GM12891 (cell line): ENCODE results near the gene FBN1.

ENCODE experiments used
- DNase-seq: peaks from one replicate; pipeline ENCODE4 v3.0.0; 2011; ENCODE audit warnings: low spot score; ENCODE audit not compliant: insufficient read length
- FAIRE-seq: peaks from 2 replicates; lab custom pipeline; 2011; peaks lifted over from hg19 to GRCh38; lab: Jason Lieb, UNC
- PAX5 ChIP-seq: IDR thresholded peaks from 2 replicates; pipeline ENCODE4 v1.6.1; 2011; ENCODE audit warnings: low read length, moderate library complexity, mild to moderate bottlenecking; ENCODE audit not compliant: insufficient read depth, severe bottlenecking
- POLR2A ChIP-seq: IDR thresholded peaks from 2 replicates; pipeline ENCODE4 v1.6.1; 2011; ENCODE audit warnings: low read depth, low read length, control low read depth
- POLR2AphosphoS5 ChIP-seq: IDR thresholded peaks from 2 replicates; pipeline ENCODE4 v1.6.1; 2011; ENCODE audit warnings: low read depth, low read length, control low read depth
- POU2F2 ChIP-seq: IDR thresholded peaks from 2 replicates; pipeline ENCODE4 v1.6.1; 2011; ENCODE audit warnings: low read depth, mild to moderate bottlenecking, control low read depth, low read length, moderate library complexity
- SPI1 ChIP-seq: IDR thresholded peaks from 2 replicates; pipeline ENCODE4 v1.6.1; 2011; ENCODE audit warnings: low read depth, low read length, control low read depth
- TAF1 ChIP-seq: IDR thresholded peaks from 2 replicates; pipeline ENCODE4 v1.6.1; 2011; ENCODE audit warnings: low read depth, low read length, control low read depth

Gene FBN1

DNA sequence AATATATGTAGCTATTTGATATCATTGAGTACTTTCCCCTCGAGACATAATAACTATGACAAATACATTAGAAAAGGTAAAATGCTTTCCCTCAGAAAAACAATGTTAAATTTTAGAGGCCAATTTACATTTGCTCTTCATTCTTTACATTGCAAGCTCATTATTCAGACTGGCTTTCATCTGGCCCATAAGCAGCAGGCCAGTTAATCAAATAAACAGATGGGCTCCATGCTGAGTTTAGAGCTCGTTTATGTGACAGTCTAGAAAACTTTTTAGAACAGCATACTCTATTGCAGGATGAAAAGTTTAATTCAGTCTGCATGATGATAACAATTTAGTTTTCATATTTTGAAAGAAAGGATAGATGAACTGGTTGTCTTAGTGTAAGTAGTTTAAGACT lies 163.7 kb downstream of the FBN1 start:
- TF ChIP-seq POU2F2: no peak
- TF ChIP-seq TAF1: no peak
- no peak for TF ChIP-seq SPI1
- TF ChIP-seq POLR2AphosphoS5: no peak
- no peak for TF ChIP-seq POLR2A
- DNase-seq (no peak), FAIRE-seq (no peak)

DNA sequence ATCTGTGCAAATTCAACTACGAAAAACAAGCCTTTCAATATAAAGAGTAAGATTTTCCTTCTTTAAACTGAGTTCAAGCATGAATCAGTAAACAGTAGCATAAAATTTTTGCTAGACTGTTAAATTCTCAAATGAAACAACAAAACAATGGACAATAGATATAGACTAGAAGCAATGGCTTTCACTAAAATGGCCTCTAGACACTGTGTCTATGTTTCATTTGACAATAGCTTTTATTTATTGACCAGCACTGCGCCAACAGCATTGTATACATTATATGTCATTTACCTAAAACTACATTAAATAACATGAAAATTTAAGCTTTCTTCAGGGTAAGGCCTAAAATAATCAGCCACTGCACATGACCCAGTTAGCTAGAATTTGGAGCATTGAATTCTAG lies 165.8 kb downstream of the FBN1 start:
- TF ChIP-seq POLR2A: no peak
- no peak for FAIRE-seq

DNA sequence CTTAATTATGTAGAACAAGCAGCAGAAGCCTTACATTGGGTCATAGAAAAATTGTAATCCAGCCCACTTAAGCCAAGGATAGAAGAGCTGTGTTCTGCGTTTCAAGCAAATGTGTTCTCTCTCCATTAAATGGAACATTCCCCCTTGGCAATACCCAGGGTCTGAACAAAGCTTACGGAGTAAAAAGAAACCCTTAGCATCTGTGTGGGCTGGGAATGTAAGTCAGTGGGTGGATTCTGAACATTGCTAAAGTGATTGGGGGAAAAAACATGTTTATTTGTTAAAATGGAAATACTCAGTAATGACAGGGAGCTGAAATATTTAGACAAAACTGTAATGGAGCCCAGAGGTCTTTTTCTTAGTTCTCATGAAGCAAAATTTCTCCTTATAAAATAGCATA lies 166.9 kb downstream of the FBN1 start:
- DNase-seq (no peak), FAIRE-seq (no peak)
- TF ChIP-seq POLR2A (no peak), TAF1 (no peak), POU2F2 (no peak), PAX5 (no peak), POLR2AphosphoS5 (no peak), SPI1 (no peak)

More for the DNA sequence above, 165.8 kb downstream of the FBN1 start:
- no peak for DNase-seq

DNA sequence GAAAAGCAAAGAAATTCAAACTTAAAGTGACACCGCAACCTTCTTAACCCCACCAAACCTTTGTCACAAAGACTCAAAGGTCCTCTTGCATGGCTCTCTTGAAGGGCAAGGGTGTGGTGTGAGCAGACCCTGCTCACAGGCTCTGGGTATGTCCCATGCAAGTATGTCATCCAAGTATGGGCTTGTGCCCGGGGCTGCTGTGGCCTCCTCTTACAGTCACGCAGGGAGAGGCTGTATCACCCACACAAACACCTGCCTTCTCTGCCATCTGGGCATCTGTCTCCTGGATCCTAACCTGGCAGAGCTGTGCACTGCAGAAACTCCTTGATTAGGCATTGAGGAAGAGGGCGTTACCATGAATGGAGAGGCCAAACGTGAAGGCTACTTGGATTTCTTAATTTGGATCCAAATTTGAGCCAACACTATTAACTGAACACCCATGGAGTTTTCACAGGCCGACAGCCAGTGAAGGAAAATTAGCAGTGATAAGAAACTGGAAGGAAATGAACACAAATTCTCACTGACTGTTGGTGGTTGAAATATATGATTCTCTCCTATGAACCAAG lies 167.6 kb downstream of the FBN1 start:
- FAIRE-seq (no peak), DNase-seq (no peak)
- TF ChIP-seq POLR2AphosphoS5 (no peak), PAX5 (no peak), TAF1 (no peak), POU2F2 (no peak), SPI1 (no peak), POLR2A (no peak)

DNA sequence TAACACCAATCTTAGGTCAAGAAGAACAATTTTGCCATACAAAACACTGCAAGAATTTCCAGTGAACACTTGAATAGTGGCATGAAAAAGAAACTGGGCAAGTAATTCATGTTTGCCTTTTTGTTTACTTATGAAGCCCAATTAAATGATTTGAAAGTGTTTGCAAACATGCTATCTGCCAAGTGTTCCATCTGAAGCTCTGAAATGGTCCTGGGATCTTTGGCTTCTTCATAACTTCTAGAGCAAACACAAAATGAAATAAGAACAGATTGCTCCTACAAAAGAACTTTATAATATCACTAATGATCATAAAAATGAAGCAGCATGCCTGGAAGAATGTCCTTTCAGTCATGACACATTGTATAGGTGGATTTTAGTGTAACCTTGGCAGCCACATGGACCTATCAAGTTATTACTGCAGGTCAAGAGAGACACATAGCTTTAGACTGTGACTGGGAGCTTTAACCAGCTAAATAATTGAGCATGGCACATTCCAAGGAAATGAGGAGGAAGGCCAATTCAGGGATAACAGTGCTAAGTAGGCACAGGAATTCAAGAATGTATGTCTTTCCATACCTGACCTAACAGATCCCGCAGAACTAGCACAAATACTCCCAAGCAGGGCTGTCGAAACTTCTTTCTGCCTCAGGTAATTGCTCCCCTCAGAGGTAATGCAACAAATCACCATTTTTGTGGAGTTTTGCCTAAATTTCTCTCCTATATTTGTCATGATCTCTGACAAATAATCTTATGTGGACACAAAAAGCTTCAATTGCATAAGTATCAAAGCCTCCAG lies 169.7 kb downstream of the FBN1 start:
- no peak for TF ChIP-seq SPI1
- TF ChIP-seq TAF1: no peak
- TF ChIP-seq POLR2AphosphoS5: no peak
- no peak for TF ChIP-seq POU2F2
- no peak for TF ChIP-seq PAX5
- no peak for TF ChIP-seq POLR2A
- FAIRE-seq (no peak), DNase-seq (no peak)

DNA sequence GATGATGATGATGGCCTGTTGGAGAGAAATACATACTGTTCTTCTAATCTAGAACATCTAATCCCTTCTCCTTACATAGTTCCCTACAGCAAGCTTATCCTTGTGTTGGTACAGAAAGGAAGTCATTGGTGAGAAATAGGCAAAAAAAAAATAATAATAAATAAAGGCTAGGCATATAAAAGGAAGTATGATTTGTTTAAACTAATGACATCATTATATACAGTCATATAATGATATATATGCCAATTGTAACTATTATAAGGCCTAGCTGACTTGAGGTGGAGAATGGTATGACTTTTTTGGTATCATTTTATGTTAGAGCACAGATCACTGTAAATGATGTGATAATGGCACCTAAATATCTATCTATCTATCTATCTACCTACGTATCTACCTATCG lies 171.8 kb downstream of the FBN1 start:
- FAIRE-seq (no peak), DNase-seq (no peak)
- TF ChIP-seq POU2F2 (no peak), PAX5 (no peak), TAF1 (no peak), SPI1 (no peak), POLR2A (no peak), POLR2AphosphoS5 (no peak)

DNA sequence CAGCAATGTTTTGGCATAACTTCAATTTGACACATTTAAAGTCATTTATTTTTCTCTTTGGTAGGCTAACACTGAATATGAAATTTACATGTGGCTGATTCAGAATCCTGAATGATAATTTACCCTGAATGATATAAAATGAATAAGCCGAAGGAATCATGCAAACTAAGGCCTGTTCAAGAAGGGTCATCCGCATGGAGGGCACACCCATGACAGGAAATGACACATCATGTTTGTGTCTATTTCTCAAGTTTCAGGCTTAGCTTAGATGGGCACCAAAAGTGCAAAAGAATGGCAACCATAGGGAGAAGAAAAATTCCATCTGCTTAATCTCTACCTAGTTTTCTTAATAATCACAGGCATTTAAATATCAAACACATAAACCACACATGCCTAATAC lies 172.8 kb downstream of the FBN1 start:
- FAIRE-seq (no peak), DNase-seq (no peak)
- TF ChIP-seq POLR2AphosphoS5 (no peak), SPI1 (no peak), TAF1 (no peak), POU2F2 (no peak), PAX5 (no peak), POLR2A (no peak)

DNA sequence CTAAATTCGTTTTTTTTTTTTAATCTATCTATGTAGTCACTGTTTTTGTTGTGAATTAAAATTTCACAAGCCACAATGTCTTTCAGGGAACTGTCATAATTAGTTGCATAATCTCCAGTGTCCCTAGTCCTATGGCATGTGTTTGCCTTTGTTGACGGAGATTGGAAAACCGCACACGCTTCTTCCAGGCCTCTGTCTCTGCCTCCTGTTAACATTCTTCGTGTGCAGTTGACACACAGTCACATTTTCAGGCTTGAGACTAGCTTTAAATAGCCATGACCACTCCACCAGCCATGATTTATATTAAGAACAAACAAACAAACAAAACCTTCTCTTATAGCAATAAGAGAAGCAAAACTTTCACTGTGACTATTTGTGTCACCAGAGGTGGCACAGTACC lies 174.4 kb downstream of the FBN1 start:
- DNase-seq (no peak), FAIRE-seq (no peak)
- TF ChIP-seq POLR2AphosphoS5 (no peak), POLR2A (no peak), TAF1 (no peak), POU2F2 (no peak), PAX5 (no peak), SPI1 (no peak)

DNA sequence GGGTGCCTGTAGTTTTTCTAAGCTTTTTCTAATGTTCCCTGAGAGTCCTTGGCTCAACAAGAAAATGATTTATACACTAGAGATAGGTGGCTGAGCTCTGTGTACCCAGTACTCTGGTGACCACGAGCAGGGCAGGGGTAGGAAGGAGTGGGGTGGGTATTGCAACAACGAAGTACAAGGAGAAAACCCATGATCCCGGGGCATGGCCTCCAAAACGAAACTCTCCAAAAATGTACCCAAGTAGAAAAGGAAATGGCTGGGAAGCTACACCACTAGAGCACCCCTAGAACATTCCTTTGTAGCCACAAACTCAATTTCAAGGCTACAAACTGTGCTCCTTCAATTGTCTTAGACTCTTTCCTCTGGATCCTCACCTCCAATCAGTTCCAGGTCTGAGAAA lies 175.4 kb downstream of the FBN1 start:
- no peak for TF ChIP-seq SPI1
- TF ChIP-seq POLR2A: no peak
- no peak for TF ChIP-seq TAF1
- no peak for TF ChIP-seq POLR2AphosphoS5
- TF ChIP-seq PAX5: no peak
- no peak for TF ChIP-seq POU2F2
- FAIRE-seq (no peak), DNase-seq (no peak)

DNA sequence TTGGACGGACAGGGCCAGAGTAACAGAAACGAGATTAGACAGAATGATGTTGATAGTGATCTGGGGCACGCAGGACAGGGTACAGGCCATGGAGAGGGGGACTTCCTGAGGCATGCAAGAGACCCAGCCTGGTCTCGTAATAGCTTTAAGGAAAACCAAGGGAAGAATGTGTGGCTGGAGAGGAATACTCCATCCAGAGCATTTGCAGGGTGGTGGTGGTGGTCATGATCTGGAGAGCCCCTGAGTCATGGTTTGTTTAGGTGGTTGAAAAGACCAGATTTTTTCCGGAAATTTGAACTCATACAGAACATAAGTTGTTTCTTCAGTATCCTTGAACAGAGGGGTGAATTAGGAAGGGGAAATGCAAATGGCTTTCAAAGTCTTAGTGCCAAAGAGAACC lies 175.8 kb downstream of the FBN1 start:
- TF ChIP-seq TAF1 (no peak), POU2F2 (no peak), PAX5 (no peak), POLR2AphosphoS5 (no peak), SPI1 (no peak), POLR2A (no peak)
- DNase-seq (no peak), FAIRE-seq (no peak)
